ENCODE results near the gene AKR1C8.
"Not testable (repeated sequence)": the region's sequence is repeated elsewhere in the genome, so short reads cannot be mapped to it uniquely, and the experiment has no call there.

AKR1C8 gene

DNA sequence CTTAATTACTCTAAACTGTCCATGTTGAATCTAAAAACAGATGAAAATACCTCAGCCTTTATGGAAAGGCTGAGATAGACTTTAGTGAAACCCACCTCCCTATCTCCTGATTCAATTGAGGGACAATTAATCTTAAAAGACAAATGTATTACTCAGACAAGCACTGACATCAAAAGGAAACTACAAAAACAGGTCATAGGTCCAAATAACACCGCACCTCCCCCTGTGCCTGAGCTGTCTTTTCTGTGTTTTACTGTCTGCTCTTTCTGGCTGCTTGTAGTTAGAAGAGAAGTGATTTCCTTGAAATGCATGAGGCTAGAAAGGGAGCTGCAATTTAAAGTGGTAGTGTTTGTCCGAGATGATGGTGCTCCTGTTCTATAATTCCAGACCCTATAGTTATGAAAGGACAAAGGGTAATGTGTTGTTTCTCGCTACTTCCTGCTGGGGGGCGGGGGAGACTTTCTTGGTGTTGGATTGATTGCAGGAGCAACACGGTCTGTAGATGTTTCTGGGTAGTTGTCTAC, 16.0 kb downstream of the AKR1C8 start:
- H3K4me3 ChIP-seq (ENCODE audit: low read depth, low read length): no peak overlapping the region

DNA sequence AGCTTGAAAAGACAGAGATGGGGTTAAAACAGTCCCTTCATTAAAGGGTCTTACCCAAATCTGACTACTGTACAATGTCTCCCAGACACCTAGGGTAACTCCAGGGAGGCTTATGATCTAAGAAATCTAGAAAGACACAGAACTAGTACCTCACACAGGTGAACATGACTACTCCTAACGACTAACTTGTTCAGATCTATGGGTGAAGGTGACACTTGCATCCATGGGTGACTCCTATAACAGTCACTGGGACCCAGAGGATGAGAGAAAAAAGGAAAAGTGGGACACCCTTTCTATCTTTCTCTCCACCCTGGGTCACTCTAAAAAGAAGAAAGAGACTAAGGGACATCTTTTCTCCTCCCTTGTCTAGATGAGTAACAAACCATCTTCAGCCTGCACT, 19.2 kb downstream of the AKR1C8 start:
- no peak overlapping the region for H3K4me3 ChIP-seq (ENCODE audit: low read depth, low read length)

GRCh38 chr10:5163487-5163886, 21.5 kb downstream of the AKR1C8 start:
- no peak overlapping the region for H3K4me3 ChIP-seq (ENCODE audit: low read depth, low read length)

- H3K4me3 ChIP-seq (ENCODE audit: low read depth, low read length): no peak overlapping the region
Measured at GRCh38 chr10:5159126-5159525, 25.8 kb downstream of the AKR1C8 start.

GRCh38 chr10:5157501-5157900, 27.4 kb downstream of the AKR1C8 start:
- H3K4me3 ChIP-seq (ENCODE audit: low read depth, low read length): no peak overlapping the region

- no peak overlapping the region for H3K4me3 ChIP-seq (ENCODE audit: low read depth, low read length)
Measured at GRCh38 chr10:5155951-5156350, 29.0 kb downstream of the AKR1C8 start.

DNA sequence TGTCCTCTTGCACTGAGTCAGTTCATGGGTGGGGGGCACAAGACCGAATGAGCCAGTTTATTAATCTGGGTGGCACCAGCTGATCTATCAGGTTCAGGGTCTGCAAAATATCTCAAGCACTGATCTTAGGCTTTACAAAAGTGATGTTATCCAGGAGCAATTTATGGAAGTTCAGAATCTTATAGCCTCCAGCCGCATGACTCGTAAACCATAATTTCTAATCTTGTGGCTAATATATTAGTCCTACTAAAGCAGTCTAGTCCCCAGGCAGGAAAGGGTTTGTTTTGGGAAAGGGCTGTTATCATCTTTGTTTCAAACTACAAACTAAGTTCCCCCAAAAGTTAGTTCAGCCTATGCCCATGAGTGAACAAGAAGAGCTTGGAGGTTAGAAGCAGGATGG, 33.9 kb downstream of the AKR1C8 start:
- no peak overlapping the region for H3K4me3 ChIP-seq (ENCODE audit: low read depth, low read length)

DNA sequence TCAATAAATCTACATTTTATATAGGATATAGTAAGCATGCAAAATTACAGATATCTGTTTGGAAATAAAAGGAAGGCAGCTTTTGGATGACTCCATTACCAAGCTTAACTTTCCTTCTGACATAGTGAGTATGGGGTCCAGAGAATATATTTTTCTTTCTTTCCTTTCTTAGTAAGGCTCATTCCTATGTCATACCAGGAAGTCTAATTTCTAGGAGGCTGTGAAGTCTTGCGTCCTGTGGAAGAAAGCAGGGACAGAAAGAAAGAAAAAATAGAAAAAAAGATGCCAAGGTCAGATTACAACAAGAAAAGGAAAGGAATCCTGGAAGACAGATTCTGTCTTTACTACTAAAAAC, 36.3 kb downstream of the AKR1C8 start:
- no peak overlapping the region for H3K4me3 ChIP-seq (ENCODE audit: low read depth, low read length)

DNA sequence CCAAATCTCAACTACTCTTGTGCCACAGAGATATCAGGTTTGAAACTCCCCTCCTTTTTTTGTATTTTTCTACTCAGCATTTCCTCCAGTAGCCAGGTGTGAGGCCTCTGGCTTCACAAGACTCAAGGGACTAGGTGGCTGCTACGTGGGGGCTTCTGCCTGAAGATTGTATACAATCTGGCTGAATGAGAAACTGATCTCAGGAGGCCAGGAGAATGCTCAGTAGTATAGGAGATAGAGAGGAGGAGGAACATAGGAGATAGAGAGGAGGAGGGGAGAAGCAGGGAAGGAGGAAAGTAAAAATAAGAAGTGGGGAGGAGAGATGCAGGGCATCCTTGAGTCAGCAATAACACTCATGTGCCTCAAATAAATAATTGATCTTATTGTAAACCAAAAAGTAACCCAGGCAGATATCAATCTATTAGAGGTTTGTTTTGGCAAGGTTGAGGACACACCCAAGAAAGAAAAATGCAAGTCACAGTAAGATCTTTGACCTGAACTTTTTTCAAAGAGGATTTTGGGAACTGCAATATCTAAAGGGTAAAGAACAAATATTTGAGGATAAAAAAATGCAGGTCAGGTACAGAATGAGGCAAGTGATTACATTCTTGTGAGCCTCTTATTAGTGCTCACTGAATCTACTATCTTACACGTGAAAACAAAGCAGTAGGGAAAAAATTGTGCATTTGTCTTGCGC, 36.8 kb downstream of the AKR1C8 start:
- H3K4me3 ChIP-seq (ENCODE audit: low read depth, low read length): no peak overlapping the region

GRCh38 chr10:5147255-5147980, 37.5 kb downstream of the AKR1C8 start:
- no peak overlapping the region for H3K4me3 ChIP-seq (ENCODE audit: low read depth, low read length)

DNA sequence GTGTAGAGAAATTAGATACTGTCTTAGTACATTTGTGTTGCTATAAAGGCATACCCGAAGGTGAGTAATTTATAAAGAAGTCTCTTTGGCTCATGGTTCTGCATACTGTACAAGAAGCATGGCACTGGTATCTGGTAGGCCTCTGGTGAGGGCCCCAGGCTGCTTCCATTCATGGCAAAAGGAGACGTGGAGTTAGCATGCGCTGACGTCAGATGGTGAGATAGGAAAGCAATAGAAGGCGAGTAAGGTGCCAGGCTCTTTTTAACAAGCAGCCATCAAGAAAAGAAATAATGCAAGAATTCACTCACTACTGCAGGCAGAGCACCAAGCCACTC, 38.1 kb downstream of the AKR1C8 start:
- H3K4me3 ChIP-seq (ENCODE audit: low read depth, low read length): no peak overlapping the region

GRCh38 chr10:5143137-5143536, 41.8 kb downstream of the AKR1C8 start:
- H3K4me3 ChIP-seq (ENCODE audit: low read depth, low read length): no peak overlapping the region

DNA sequence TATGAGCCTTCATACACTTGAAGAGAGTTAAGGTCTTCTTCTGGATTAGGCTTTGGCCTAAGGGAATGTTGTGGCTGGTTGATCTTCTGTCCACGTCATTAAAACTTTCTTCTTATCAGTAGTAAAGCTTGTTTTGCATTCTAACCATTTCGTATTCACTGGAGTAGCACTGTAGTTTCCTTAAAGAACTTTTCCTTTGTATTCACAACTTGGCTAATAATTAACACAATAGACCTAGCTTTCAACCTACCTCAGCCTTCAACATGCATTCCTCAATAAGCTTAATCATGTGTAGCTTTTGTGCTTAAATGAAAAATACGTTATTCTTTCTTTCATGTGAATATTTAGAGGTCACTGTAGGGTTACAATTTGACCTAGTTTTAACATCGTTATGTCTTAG, 42.8 kb downstream of the AKR1C8 start:
- H3K4me3 ChIP-seq (ENCODE audit: low read depth, low read length): no peak overlapping the region

DNA sequence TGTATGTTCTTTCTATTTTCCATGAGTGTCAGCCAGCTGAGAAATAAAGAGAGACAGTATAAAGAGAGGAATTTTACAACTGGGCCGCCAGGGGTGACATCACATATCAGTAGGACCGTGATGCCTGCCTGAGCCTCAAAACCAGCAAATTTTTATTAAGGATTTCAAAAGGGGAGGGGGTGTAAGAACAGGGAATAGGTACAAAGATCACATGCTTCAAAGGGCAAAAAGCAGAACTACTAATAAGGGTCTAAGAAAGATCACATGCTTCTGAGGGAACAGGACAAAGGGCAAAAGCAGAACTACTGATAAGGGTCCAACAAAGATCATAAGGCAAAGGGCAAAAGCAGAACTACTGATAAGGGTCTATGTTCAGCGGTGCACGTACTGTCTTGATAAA, 47.3 kb downstream of the AKR1C8 start:
- H3K4me3 ChIP-seq (ENCODE audit: low read depth, low read length): not testable (repeated sequence)

DNA sequence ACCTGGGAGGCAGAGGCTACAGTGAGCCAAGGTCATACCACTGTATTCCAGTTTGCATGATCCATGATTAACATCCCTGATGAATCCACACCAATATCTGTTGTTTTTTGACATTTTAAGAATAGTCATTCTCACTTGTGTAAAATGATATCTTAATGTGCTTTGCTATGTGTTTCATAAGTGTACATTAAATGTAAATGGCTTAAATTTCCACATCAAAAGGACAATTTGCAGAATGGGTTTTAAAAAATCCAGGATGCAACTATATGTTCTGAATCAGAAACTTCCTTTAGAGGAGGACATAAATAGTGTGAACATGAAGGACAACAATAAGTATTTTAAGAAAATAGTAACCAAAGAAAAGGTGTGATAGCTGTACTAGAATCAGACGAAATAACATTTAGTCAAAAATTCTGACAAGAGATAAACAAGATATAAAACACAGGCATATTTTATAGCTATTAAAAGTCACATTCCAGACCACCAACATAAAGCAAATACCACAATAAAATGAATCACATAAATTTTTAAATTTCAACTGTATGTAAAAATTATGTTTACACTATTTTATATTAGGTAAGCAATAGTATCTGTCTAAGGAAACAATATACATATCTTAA, 48.4 kb downstream of the AKR1C8 start:
- no peak overlapping the region for H3K4me3 ChIP-seq (ENCODE audit: low read depth, low read length)

DNA sequence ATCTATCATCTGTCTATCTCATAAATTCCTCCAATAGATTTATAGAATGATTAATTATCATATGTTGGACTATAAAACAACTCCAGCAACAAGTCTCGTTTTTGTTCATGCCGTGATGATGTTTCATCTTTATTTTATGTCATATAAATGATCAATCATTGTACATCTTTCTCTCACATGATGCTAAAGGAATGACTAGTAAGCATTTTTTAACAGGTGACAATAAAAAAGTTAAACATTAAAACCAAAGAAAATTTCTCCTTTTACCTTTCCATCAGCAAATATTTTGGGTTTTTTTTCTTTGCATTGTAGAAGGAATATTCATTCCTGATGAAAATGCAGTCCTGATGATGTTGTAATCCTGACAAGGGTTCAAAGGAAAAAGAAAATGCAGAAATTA, 49.4 kb downstream of the AKR1C8 start:
- no peak overlapping the region for H3K4me3 ChIP-seq (ENCODE audit: low read depth, low read length)

DNA sequence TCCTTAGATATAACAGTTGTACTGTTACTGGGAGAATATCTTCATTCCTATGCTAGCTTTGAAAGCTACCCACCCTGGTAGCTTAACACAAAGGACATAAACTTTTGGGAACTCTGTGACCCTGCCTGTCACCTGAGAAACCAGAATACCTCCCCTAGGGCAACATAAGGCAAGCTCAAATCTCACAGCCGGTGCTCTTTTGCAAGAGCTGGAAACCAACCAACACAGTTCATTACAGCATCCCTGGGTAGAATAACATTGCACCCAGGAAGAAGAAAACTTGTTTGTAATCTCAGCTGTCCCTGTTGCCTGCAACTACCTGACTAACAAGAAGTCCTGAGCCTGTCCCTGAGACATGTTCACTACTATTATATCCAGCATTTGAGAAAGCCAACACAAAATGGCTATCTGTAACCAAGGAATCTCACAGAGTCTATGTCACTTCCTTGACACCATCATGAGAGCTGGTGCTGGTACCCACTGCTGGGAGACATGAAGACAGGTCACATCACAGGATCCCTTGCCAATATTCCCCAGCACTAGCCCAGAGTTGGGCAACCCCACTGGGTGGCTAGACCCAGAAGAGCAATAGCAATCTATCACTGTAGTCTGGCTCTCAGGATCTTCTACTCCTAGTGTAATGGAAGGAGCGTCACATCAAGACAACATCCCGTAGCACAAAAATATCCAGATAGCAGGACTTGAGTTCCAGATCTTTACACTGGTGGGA, 59.5 kb downstream of the AKR1C8 start:
- no peak overlapping the region for H3K4me3 ChIP-seq (ENCODE audit: low read depth, low read length)

GRCh38 chr10:5123886-5124285, 61.1 kb downstream of the AKR1C8 start:
- no peak overlapping the region for H3K4me3 ChIP-seq (ENCODE audit: low read depth, low read length)

GRCh38 chr10:5119997-5120396, 65.0 kb downstream of the AKR1C8 start:
- not testable (repeated sequence) for H3K4me3 ChIP-seq (ENCODE audit: low read depth, low read length)

DNA sequence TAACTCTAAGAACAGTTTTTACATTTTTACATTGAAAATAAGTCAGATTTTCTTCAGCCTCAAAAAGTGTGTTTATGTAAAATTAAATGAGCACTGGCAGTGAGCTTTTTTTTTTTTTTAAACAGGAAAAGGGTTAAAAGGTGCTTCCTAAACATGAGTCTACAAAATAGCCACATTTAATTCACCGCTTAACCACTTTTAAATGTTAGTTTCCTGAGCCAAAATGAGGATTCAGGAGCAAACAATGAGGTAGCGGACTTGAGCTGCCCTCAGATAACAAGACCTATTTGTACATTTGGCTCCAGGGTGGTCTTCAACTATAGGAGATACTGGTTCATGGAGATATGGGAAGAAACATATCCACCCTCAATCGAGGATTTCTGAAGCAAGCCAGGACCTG, 67.9 kb downstream of the AKR1C8 start:
- H3K4me3 ChIP-seq (ENCODE audit: low read depth, low read length): no peak overlapping the region

- H3K4me3 ChIP-seq (ENCODE audit: low read depth, low read length): no peak overlapping the region
Measured at GRCh38 chr10:5116621-5117020, 68.3 kb downstream of the AKR1C8 start.

- H3K4me3 ChIP-seq (ENCODE audit: low read depth, low read length): not testable (repeated sequence)
Measured at GRCh38 chr10:5109861-5110260, 75.1 kb downstream of the AKR1C8 start.
